Neural progenitor cell (in vitro differentiated cells): ENCODE data around the gene ZDHHC13. TPM values are rescaled to one million over a fixed set of nuclear protein-coding genes. Genes with fewer than 3 reads are reported as not detected.

Experiments used
- DNase-seq: peaks from one replicate; pipeline ENCODE4 v3.0.0-alpha.2; 2016; ENCODE audit warnings: low spot score
- H2AFZ ChIP-seq: fragments of 200-600 bp; sonication (generic); replicated peaks from 2 replicates; pipeline ENCODE4 v1.6.1; 2016; ENCODE audit warnings: antibody characterized with exemption
- H3F3A ChIP-seq: fragments of 200-600 bp; sonication (generic); 2 replicates; pipeline ENCODE4 v1.6.1; 2016; ENCODE audit warnings: antibody characterized with exemption, low read depth
- H3K27ac ChIP-seq: fragments of 200-600 bp; sonication (generic); 2 replicates; pipeline ENCODE4 v1.5.1; 2016; ENCODE audit warnings: mild to moderate bottlenecking
- H3K27me3 ChIP-seq: fragments of 200-600 bp; sonication (generic); 2 replicates; pipeline ENCODE4 v1.6.1; 2016; ENCODE audit warnings: mild to moderate bottlenecking, moderate library complexity
- H3K36me3 ChIP-seq: fragments of 200-600 bp; sonication (generic); 2 replicates; pipeline ENCODE4 v1.5.1; 2016
- H3K4me1 ChIP-seq: fragments of 200-600 bp; sonication (generic); 2 replicates; pipeline ENCODE4 v1.6.1; 2016; ENCODE audit warnings: mixed run types
- H3K4me2 ChIP-seq: fragments of 200-600 bp; sonication (generic); 2 replicates; pipeline ENCODE4 v1.6.1; 2016
- H3K4me3 ChIP-seq: fragments of 200-600 bp; sonication (generic); 2 replicates; pipeline ENCODE4 v1.5.1; 2016
- H3K79me2 ChIP-seq: fragments of 200-600 bp; sonication (generic); 2 replicates; pipeline ENCODE4 v1.6.1; 2016; ENCODE audit warnings: low read depth
- H3K9ac ChIP-seq: fragments of 200-600 bp; sonication (generic); 2 replicates; pipeline ENCODE4 v1.6.1; 2016
- H3K9me3 ChIP-seq: fragments of 200-600 bp; sonication (generic); 2 replicates; pipeline ENCODE4 v1.5.1; 2016; ENCODE audit warnings: low read depth
- H4K20me1 ChIP-seq: fragments of 200-600 bp; sonication (generic); 2 replicates; pipeline ENCODE4 v1.6.1; 2016; ENCODE audit warnings: low read depth
- H3K27ac Mint-ChIP-seq: 3 replicates; pipeline ENCODE4 v1.8.0; 2021; ENCODE audit warnings: mixed read lengths
- H3K27me3 Mint-ChIP-seq: 2 replicates; pipeline ENCODE4 v1.8.0; 2022; ENCODE audit warnings: low read depth, mild to moderate bottlenecking, inconsistent platforms, moderate library complexity, mixed read lengths; ENCODE audit not compliant: insufficient read depth
- H3K36me3 Mint-ChIP-seq: 3 replicates; pipeline ENCODE4 v1.8.0; 2021; ENCODE audit warnings: mixed read lengths
- H3K4me1 Mint-ChIP-seq: 3 replicates; pipeline ENCODE4 v1.8.0; 2021; ENCODE audit warnings: mixed read lengths
- H3K4me3 Mint-ChIP-seq: 3 replicates; pipeline ENCODE4 v1.8.0; 2021; ENCODE audit warnings: mild to moderate bottlenecking, moderate library complexity, mixed read lengths
- H3K9me3 Mint-ChIP-seq: 3 replicates; pipeline ENCODE4 v1.8.0; 2020; ENCODE audit warnings: mixed read lengths
- EZH2 ChIP-seq: fragments of 200-600 bp; sonication (generic); IDR thresholded peaks from 2 replicates; pipeline ENCODE4 v1.6.1; 2017; ENCODE audit warnings: antibody characterized with exemption, mild to moderate bottlenecking, moderate library complexity
- EZH2phosphoT487 ChIP-seq: fragments of 200-600 bp; sonication (generic); IDR thresholded peaks from 2 replicates; pipeline ENCODE4 v1.6.1; 2017; ENCODE audit warnings: antibody characterized with exemption
- total RNA-seq: library from RNA; depleted of rRNA; stranded (reverse); fragments of >200 nt; gene quantifications from 2 replicates; pipeline ENCODE4 v1.2.3, GENCODE V29; 2015; ENCODE audit warnings: low replicate concordance
- TF ChIP-seq, protein P1 (sequence below): fragments of 200-600 bp; sonication (generic); IDR thresholded peaks from 2 replicates; pipeline ENCODE4 v1.5.1; 2017; ENCODE audit warnings: antibody characterized with exemption, mild to moderate bottlenecking

Gene ZDHHC13
- total RNA-seq, 1 donor from 2014 or later, result 43.4 TPM

DNA sequence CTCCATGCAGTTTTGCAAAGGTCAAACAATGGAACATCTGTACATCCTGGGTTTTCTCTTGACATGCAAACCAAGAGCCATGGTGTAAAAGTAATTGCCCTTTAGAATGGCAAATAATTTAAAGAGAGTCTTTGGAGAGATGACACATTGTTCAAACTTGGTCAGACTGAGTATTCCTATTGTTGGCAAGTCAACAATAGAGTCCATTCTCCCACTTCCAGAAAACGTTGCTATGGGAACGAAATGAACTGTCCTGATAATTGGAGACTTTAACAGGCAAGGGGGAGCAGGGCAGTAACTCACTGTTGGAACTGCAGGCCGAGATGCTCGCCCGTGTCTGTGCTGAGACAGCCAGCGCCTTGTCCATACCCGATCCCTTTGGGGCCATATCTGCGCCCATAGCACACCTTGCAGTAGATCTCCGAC lies 70.9 kb downstream of the ZDHHC13 start:
- no peak overlapping the region for H3K4me3 Mint-ChIP-seq
- H3K9me3 Mint-ChIP-seq, result peaks cover 5% of the 10 kb centered on the region
- Histone ChIP-seq H3F3A (no peaks in the 10 kb centered on the region), H3K79me2 (no peaks in the 10 kb centered on the region), H3K4me2 (peak overlapping the region; percentile 58), H3K27me3 (no peaks in the 10 kb centered on the region), H4K20me1 (no peaks in the 10 kb centered on the region), H3K4me1 (peaks cover 18% of the 10 kb centered on the region), H3K4me3 (no peak overlapping the region), H3K36me3 (no peaks in the 10 kb centered on the region), H2AFZ (no peak overlapping the region), H3K9me3 (no peaks in the 10 kb centered on the region), H3K27ac (no peak overlapping the region), H3K9ac (no peak overlapping the region)
- H3K27ac Mint-ChIP-seq, result no peak overlapping the region
- H3K4me1 Mint-ChIP-seq, result peaks cover 65% of the 10 kb centered on the region
- peaks cover 28% of the 10 kb centered on the region for H3K27me3 Mint-ChIP-seq
- DNase-seq, result peak; percentile 68
- no peaks in the 10 kb centered on the region for H3K36me3 Mint-ChIP-seq
- TF ChIP-seq EZH2phosphoT487 (no peak), EZH2 (no peak)
- TF ChIP-seq, protein P1, sequence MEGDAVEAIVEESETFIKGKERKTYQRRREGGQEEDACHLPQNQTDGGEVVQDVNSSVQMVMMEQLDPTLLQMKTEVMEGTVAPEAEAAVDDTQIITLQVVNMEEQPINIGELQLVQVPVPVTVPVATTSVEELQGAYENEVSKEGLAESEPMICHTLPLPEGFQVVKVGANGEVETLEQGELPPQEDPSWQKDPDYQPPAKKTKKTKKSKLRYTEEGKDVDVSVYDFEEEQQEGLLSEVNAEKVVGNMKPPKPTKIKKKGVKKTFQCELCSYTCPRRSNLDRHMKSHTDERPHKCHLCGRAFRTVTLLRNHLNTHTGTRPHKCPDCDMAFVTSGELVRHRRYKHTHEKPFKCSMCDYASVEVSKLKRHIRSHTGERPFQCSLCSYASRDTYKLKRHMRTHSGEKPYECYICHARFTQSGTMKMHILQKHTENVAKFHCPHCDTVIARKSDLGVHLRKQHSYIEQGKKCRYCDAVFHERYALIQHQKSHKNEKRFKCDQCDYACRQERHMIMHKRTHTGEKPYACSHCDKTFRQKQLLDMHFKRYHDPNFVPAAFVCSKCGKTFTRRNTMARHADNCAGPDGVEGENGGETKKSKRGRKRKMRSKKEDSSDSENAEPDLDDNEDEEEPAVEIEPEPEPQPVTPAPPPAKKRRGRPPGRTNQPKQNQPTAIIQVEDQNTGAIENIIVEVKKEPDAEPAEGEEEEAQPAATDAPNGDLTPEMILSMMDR, result no peak

DNA sequence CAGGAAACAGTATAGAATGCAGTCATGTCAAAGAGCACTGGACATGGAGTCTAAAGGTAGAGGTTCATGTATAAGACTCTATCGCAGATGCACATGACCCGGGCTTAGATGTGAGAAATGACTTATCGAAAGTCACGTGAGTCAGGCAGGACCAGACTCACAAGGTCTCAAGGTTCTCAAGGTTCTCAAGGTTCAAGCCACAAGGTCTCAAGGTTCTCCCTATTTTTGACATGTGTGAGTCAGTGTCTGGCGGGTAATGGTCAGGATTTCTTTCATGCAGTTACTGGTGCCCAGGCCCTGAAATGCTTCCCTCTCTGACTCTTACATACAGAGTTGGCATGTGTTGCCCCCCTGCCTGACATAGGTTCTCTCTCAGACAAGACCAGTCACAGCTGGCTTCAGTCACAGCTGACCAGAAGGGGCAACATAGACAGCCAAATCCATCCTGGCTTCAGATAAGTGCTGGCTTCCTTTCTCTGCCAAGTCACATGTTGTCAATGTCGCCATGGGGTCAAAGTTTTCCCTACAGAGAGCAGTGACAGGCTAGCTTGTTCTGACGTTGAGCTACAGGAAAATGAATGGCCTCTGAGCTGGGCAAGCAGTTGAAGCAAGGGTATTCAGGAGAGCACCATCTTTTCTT lies 74.7 kb downstream of the ZDHHC13 start:
- no peak for DNase-seq
- no peak overlapping the region for H3K27ac Mint-ChIP-seq
- Histone ChIP-seq H3K27me3 (no peaks in the 10 kb centered on the region), H3K4me2 (no peak overlapping the region), H3K4me3 (no peak overlapping the region), H3K9me3 (no peaks in the 10 kb centered on the region), H3K27ac (no peak overlapping the region), H3K79me2 (no peaks in the 10 kb centered on the region), H4K20me1 (no peaks in the 10 kb centered on the region), H3F3A (no peaks in the 10 kb centered on the region), H3K36me3 (no peaks in the 10 kb centered on the region), H3K4me1 (peaks cover 18% of the 10 kb centered on the region), H3K9ac (no peak overlapping the region), H2AFZ (no peak overlapping the region)
- H3K4me1 Mint-ChIP-seq, result peaks cover 44% of the 10 kb centered on the region
- TF ChIP-seq EZH2phosphoT487, result no peak
- TF ChIP-seq, protein P1, result no peak
- TF ChIP-seq EZH2, result no peak
- no peaks in the 10 kb centered on the region for H3K9me3 Mint-ChIP-seq
- H3K4me3 Mint-ChIP-seq, result no peak overlapping the region
- H3K27me3 Mint-ChIP-seq, result peaks cover 18% of the 10 kb centered on the region
- H3K36me3 Mint-ChIP-seq, result no peaks in the 10 kb centered on the region

DNA sequence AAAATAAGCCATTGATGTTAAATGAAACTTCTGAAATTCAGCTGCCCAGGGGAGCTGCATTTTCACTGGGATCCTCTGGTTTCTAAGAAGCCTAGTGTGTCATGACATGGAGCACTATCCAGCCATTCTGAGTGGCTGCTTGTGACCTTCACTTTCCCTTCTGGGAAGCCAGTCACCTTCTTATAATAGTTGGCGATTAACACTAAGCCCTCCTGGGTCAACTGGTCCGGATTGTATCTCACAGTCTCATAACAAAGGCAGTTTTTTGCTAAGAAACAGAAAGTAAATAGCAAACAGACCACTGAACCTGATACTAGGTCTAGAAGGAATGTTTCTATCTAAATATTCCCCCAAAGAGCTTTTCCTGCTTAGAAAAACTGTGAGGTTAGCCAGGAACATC lies 76.9 kb downstream of the ZDHHC13 start:
- H3K4me1 ChIP-seq, result no peaks in the 10 kb centered on the region
- H3K9me3 ChIP-seq, result no peaks in the 10 kb centered on the region
- H4K20me1 ChIP-seq, result no peaks in the 10 kb centered on the region
- no peak overlapping the region for H3K4me3 ChIP-seq
- H3K27ac Mint-ChIP-seq, result no peak overlapping the region
- no peak overlapping the region for H3K9ac ChIP-seq
- no peak for DNase-seq
- H3K4me3 Mint-ChIP-seq, result no peak overlapping the region
- H3K27me3 Mint-ChIP-seq, result peaks cover 17% of the 10 kb centered on the region
- H3K27me3 ChIP-seq, result no peaks in the 10 kb centered on the region
- H3K79me2 ChIP-seq, result no peaks in the 10 kb centered on the region
- peaks cover 24% of the 10 kb centered on the region for H3K4me1 Mint-ChIP-seq
- no peaks in the 10 kb centered on the region for H3K36me3 Mint-ChIP-seq
- no peaks in the 10 kb centered on the region for H3F3A ChIP-seq
- no peak overlapping the region for H2AFZ ChIP-seq
- TF ChIP-seq, protein P1, result no peak
- TF ChIP-seq EZH2phosphoT487 (no peak), EZH2 (no peak)
- no peaks in the 10 kb centered on the region for H3K9me3 Mint-ChIP-seq
- no peak overlapping the region for H3K4me2 ChIP-seq
- H3K36me3 ChIP-seq, result no peaks in the 10 kb centered on the region
- no peak overlapping the region for H3K27ac ChIP-seq
